HepG2 (cell line): Measurements from ENCODE around the gene TSPAN17. TPM values are rescaled to one million over a fixed set of nuclear protein-coding genes. Genes with fewer than 3 reads are reported as not detected.

Experiments
- ATAC-seq: fragments of 200-7000 bp; cut with Tn5 transposase; 3 replicates; pipeline ENCODE4 v1.9.1; 2020; ENCODE audit warnings: mild to moderate bottlenecking, moderate library complexity
- BruUV-seq: library from RNA; stranded (reverse); fragments of 400-500 nt; replicated peaks from 2 replicates; lab custom pipeline; 2021; lab: Mats Ljungman, UMichigan
- CTCF ChIA-PET: fragments of 300-600 bp; formaldehyde crosslinking; extraction: SDS; loops from one replicate; lab custom pipeline; 2021; ENCODE audit warnings: low total read pairs, inconsistent platforms, low intra/inter-chr PET ratio; lab: Yijun Ruan, JAX
- POLR2A ChIA-PET: fragments of 350-600 bp; sonication (Branson Sonifier 250); formaldehyde crosslinking; loops from one replicate; lab custom pipeline; 2020; ENCODE audit warnings: antibody characterized with exemption, inconsistent platforms; lab: Yijun Ruan, JAX
- DNase-seq: peaks from one replicate; pipeline ENCODE4 v3.0.0-alpha.2; 2015; ENCODE audit warnings: low spot score
- FAIRE-seq: peaks from 3 replicates; lab custom pipeline; 2011; peaks lifted over from hg19 to GRCh38; lab: Jason Lieb, UNC
- H2AFZ ChIP-seq: one replicate; pipeline ENCODE4 v1.6.1; 2011; ENCODE audit warnings: low read length, inconsistent platforms
- H3K27ac ChIP-seq: fragments of 300-600 bp; 3 replicates; pipeline ENCODE4 v1.8.0; 2011; ENCODE audit warnings: mixed run types, mild to moderate bottlenecking, mixed read lengths, low read length, inconsistent platforms; ENCODE audit not compliant: insufficient read depth; ENCODE audit errors: extremely low read length
- H3K27me3 ChIP-seq, 2 experiments: fragments of 200-600 bp in 1 of 2; 2 replicates in 1 of 2; 3 replicates in 1 of 2; pipeline versions ENCODE4 v1.6.0 to v1.8.0; 2011; ENCODE audit warnings: low read length in 2 of 2, mild to moderate bottlenecking in 2 of 2, moderate library complexity in 2 of 2, inconsistent platforms in 1 of 2; ENCODE audit not compliant: insufficient read depth in 2 of 2, control insufficient read depth in 1 of 2
- H3K36me3 ChIP-seq, 2 experiments: fragments of 200-600 bp in 1 of 2; replicated peaks in 1 of 2; 2 replicates in 1 of 2; 3 replicates in 1 of 2; pipeline versions ENCODE4 v1.5.1 to v1.8.0; 2011; ENCODE audit warnings: low read length in 2 of 2, inconsistent platforms in 1 of 2; ENCODE audit not compliant: insufficient read depth in 2 of 2, control insufficient read depth in 1 of 2
- H3K4me1 ChIP-seq: 2 replicates; pipeline ENCODE4 v1.5.1; 2012; ENCODE audit warnings: low read length, inconsistent platforms; ENCODE audit not compliant: insufficient read depth
- H3K4me2 ChIP-seq: 2 replicates; pipeline ENCODE4 v1.6.0; 2011; ENCODE audit warnings: low read depth, low read length, inconsistent platforms
- H3K4me3 ChIP-seq, 3 experiments: fragments of 200-600 bp in 1 of 3; sonication (generic), shearing (Covaris generic) in 1 of 3; replicated peaks in 1 of 3; 2 replicates each; pipeline ENCODE4 v1.5.1; 2011 to 2016; ENCODE audit warnings: low read length in 3 of 3, inconsistent platforms in 2 of 3, low read depth in 2 of 3, mild to moderate bottlenecking in 2 of 3, control low read depth in 1 of 3, mixed read lengths in 1 of 3; ENCODE audit not compliant: insufficient read depth in 1 of 3
- H3K79me2 ChIP-seq: one replicate; pipeline ENCODE4 v1.6.1; 2011; ENCODE audit warnings: low read length, inconsistent platforms; ENCODE audit not compliant: insufficient read depth
- H3K9ac ChIP-seq: 2 replicates; pipeline ENCODE4 v1.6.0; 2011; ENCODE audit warnings: mild to moderate bottlenecking, low read depth, low read length, inconsistent platforms; ENCODE audit not compliant: insufficient read depth
- H3K9me3 ChIP-seq: 2 replicates; pipeline ENCODE4 v1.5.1; 2012; ENCODE audit warnings: mild to moderate bottlenecking, low read length
- H4K20me1 ChIP-seq: 2 replicates; pipeline ENCODE4 v1.6.0; 2011; ENCODE audit warnings: inconsistent platforms, mild to moderate bottlenecking, low read length, moderate library complexity; ENCODE audit not compliant: insufficient read depth
- CC2D1A ChIP-seq: sonication (generic); formaldehyde crosslinking; IDR thresholded peaks from 2 replicates; pipeline ENCODE4 v1.8.1; 2023; ENCODE audit warnings: mild to moderate bottlenecking, missing genetic modification reagents
- KDM3A ChIP-seq: IDR thresholded peaks from 2 replicates; pipeline ENCODE4 v1.6.1; 2018; ENCODE audit warnings: low read depth, missing compliant biosample characterization
- MLX ChIP-seq: IDR thresholded peaks from 2 replicates; pipeline ENCODE4 v1.6.1; 2016
- MNT ChIP-seq: fragments of 450-650 bp; IDR thresholded peaks from 2 replicates; pipeline ENCODE4 v1.6.1; 2016
- RFX5 ChIP-seq: IDR thresholded peaks from 2 replicates; pipeline ENCODE4 v1.6.1; 2011; ENCODE audit warnings: low read depth, low read length, improper control_type of control experiment
- SRF ChIP-seq: IDR thresholded peaks from 2 replicates; pipeline ENCODE4 v1.6.1; 2011; ENCODE audit warnings: mild to moderate bottlenecking, low read depth, low read length, moderate library complexity
- ZMAT3 ChIP-seq: sonication (generic); formaldehyde crosslinking; conservative IDR thresholded peaks from 2 replicates; pipeline ENCODE4 v1.7.0; 2021; ENCODE audit warnings: missing genetic modification reagents
- ZNF281 ChIP-seq: sonication (generic); formaldehyde crosslinking; IDR thresholded peaks from 2 replicates; pipeline ENCODE4 v1.4.0; 2020; ENCODE audit warnings: missing genetic modification reagents, borderline replicate concordance
- ZNF33B ChIP-seq: sonication (generic); formaldehyde crosslinking; IDR thresholded peaks from 2 replicates; pipeline ENCODE4 v1.5.1; 2020; ENCODE audit warnings: mild to moderate bottlenecking, missing genetic modification reagents
- ZNF552 ChIP-seq: sonication (generic); formaldehyde crosslinking; IDR thresholded peaks from 2 replicates; pipeline ENCODE4 v1.9.0; 2022; ENCODE audit warnings: missing genetic modification reagents, mild to moderate bottlenecking, borderline replicate concordance
- ZNF569 ChIP-seq: sonication (generic); formaldehyde crosslinking; IDR thresholded peaks from 2 replicates; pipeline ENCODE4 v1.5.0; 2020; ENCODE audit warnings: mild to moderate bottlenecking, missing genetic modification reagents, moderate library complexity, borderline replicate concordance
- ZNF790 ChIP-seq: sonication (generic); formaldehyde crosslinking; IDR thresholded peaks from 2 replicates; pipeline ENCODE4 v1.8.0; 2022; ENCODE audit warnings: missing genetic modification reagents, mild to moderate bottlenecking, borderline replicate concordance
- WGBS: methylation state at CpG from one replicate; pipeline ENCODE4 v1.1.6; 2017; ENCODE audit warnings: low lambda C conversion rate; 5-methylcytosine and 5-hydroxymethylcytosine counted together
- in situ Hi-C: cut with HindIII; loops from 2 replicates; pipeline ENCODE4 v1.10.0; 2017; ENCODE audit warnings: low pct_unique_long_range_greater_than_20kb; ENCODE audit not compliant: extremely low pct_ligation_motif_present
- intact Hi-C: fragments of 100-400 bp; cut with micrococcal nuclease; formaldehyde crosslinking; loops from one replicate; pipeline ENCODE4 v1.10.0; 2022; ENCODE audit not compliant: unreplicated experiment
- polyA plus RNA-seq, 8 experiments: library from polyadenylated mRNA; depleted of rRNA in 3 of 8; stranded (reverse) in 7 of 8; unstranded in 1 of 8; fragments of >200 nt; fragmentation: Illumina TruSeq in 4 of 8; extraction: Trizol in 4 of 8; gene quantifications; 2 replicates each; pipeline versions ENCODE4 v1.2.1 to v1.2.3, GENCODE V29; 2011 to 2016; ENCODE audit warnings: low read depth in 4 of 8, missing spikeins in 1 of 8, mixed read lengths in 1 of 8; ENCODE audit not compliant: insufficient read depth in 1 of 8
- total RNA-seq, 5 experiments: library from RNA; depleted of rRNA; stranded (reverse); fragments of >200 nt; fragmentation: Illumina TruSeq; extraction: Trizol; gene quantifications; 2 replicates each; pipeline ENCODE4 v1.2.3, GENCODE V29; 2016; ENCODE audit warnings: low read depth in 1 of 5

Gene TSPAN17
- total and polyA plus RNA-seq, 2 of the 13 experiments (the other 11 are each of a cell fraction or from before 2014, with no cell fraction given), result 11.5 to 15.0 TPM

GRCh38 chr5:176621661-176622079 lies 25.6 kb upstream of the TSPAN17 start:
- Histone ChIP-seq H3K9me3 (no peaks in the 10 kb centered on the region), H3K4me2 (no peak overlapping the region), H3K9ac (no peak overlapping the region), H3K4me1 (no peaks in the 10 kb centered on the region), H3K79me2 (no peaks in the 10 kb centered on the region), H2AFZ (no peak overlapping the region), H3K4me3 (no peak overlapping the region), H4K20me1 (no peaks in the 10 kb centered on the region), H3K36me3 (no peaks in the 10 kb centered on the region), H3K27me3 (peaks cover 15 to 81% of the 10 kb centered on the region in 2 experiments), H3K27ac (no peak overlapping the region)
- BruUV-seq, result no TSS peak
- in situ Hi-C loops, result no loop called here
- TF ChIP-seq CC2D1A (CRISPR knock-in tag) (no peak), MNT (peak; percentile 40; the same call in 1 of the 2 replicates)
- 30% methylated on average over 6 of the region's 13 CpGs for WGBS
- ChIA-PET CTCF (no interaction called here), POLR2A (no interaction called here)
- FAIRE-seq (no peak), ATAC-seq (no peak), DNase-seq (no peak)
- intact Hi-C loops, result no loop called here

- no peak overlapping the region for H2AFZ ChIP-seq
- peaks cover 19 to 88% of the 10 kb centered on the region in 2 experiments; a peak in 4 of 5 replicates for H3K27me3 ChIP-seq
- 9% methylated on average over 4 of the region's 4 CpGs for WGBS
- ATAC-seq (no peak), DNase-seq (no peak), FAIRE-seq (no peak)
- H3K9me3 ChIP-seq, result no peaks in the 10 kb centered on the region
- H3K9ac ChIP-seq, result no peak overlapping the region
- ChIA-PET CTCF (no interaction called here), POLR2A (no interaction called here)
- no peak overlapping the region for H3K4me2 ChIP-seq
- no peak overlapping the region for H3K4me3 ChIP-seq
- intact Hi-C loops, result no loop called here
- H4K20me1 ChIP-seq, result no peaks in the 10 kb centered on the region
- no peak overlapping the region for H3K27ac ChIP-seq
- no TSS peak for BruUV-seq
- H3K36me3 ChIP-seq, result no peaks in the 10 kb centered on the region
- no peaks in the 10 kb centered on the region for H3K79me2 ChIP-seq
- in situ Hi-C loops, result no loop called here
- H3K4me1 ChIP-seq, result peaks cover 9% of the 10 kb centered on the region; the same call in 1 of the 2 replicates
- no peak for TF ChIP-seq RFX5
- TF ChIP-seq ZNF790 (CRISPR knock-in tag), result no peak
- TF ChIP-seq ZNF33B (CRISPR knock-in tag), result no peak
- TF ChIP-seq MLX, result no peak
- TF ChIP-seq ZNF569 (CRISPR knock-in tag), result no peak
- TF ChIP-seq ZNF281 (CRISPR knock-in tag), result no peak
- no peak for TF ChIP-seq SRF
- TF ChIP-seq ZMAT3 (CRISPR knock-in tag), result no peak
- no peak for TF ChIP-seq ZNF552 (CRISPR knock-in tag)
- no peak for TF ChIP-seq KDM3A
These were observed 23.1 kb upstream of the TSPAN17 start for GRCh38 chr5:176624142-176624541.
